A673 (cell line): Measurements from ENCODE around the gene ARHGAP22. TPM values are rescaled to one million over a fixed set of nuclear protein-coding genes. Genes with fewer than 3 reads are reported as not detected.

ENCODE experiments used
- BruUV-seq: library from RNA; stranded (reverse); fragments of 400-500 nt; replicated peaks from 2 replicates; lab custom pipeline; 2021; lab: Mats Ljungman, UMichigan
- CTCF ChIA-PET: fragments of 300-600 bp; sonication (Branson Sonifier 250); formaldehyde crosslinking; loops from one replicate; lab custom pipeline; 2022; ENCODE audit warnings: antibody characterized with exemption; lab: Charles Lee
- POLR2A ChIA-PET: fragments of 300-600 bp; sonication (Branson Sonifier 250); formaldehyde crosslinking; loops from one replicate; lab custom pipeline; 2022; ENCODE audit warnings: antibody characterized with exemption; ENCODE audit not compliant: low non-redundant PET; lab: Charles Lee
- DNase-seq: peaks from one replicate; pipeline ENCODE4 v3.0.0-alpha.2; 2015; ENCODE audit warnings: low spot score
- H3K27ac ChIP-seq: fragments of 200-600 bp; sonication (generic); 2 replicates; pipeline ENCODE4 v1.5.1; 2016; ENCODE audit warnings: mixed run types, low read depth, mild to moderate bottlenecking, mixed read lengths, antibody characterized with exemption, low read length; ENCODE audit not compliant: poor library complexity, severe bottlenecking
- H3K27me3 ChIP-seq: fragments of 200-600 bp; sonication (generic); replicated peaks from 2 replicates; pipeline ENCODE4 v1.6.1; 2017; ENCODE audit warnings: mixed run types, low read depth, mild to moderate bottlenecking, mixed read lengths, antibody characterized with exemption, low read length; ENCODE audit not compliant: insufficient read depth, poor library complexity
- H3K36me3 ChIP-seq: fragments of 200-600 bp; sonication (generic); 2 replicates; pipeline ENCODE4 v1.6.1; 2016; ENCODE audit warnings: mixed run types, mild to moderate bottlenecking, mixed read lengths, antibody characterized with exemption, low read length; ENCODE audit not compliant: insufficient read depth, poor library complexity, severe bottlenecking
- H3K4me1 ChIP-seq: fragments of 200-600 bp; sonication (generic); 2 replicates; pipeline ENCODE4 v1.6.1; 2017; ENCODE audit warnings: mixed run types, mild to moderate bottlenecking, mixed read lengths, antibody characterized with exemption, low read length; ENCODE audit not compliant: insufficient read depth, poor library complexity, severe bottlenecking
- H3K4me3 ChIP-seq: fragments of 200-600 bp; sonication (generic); 2 replicates; pipeline ENCODE4 v1.5.1; 2016; ENCODE audit warnings: low read depth, mixed run types, mild to moderate bottlenecking, mixed read lengths, low read length; ENCODE audit not compliant: poor library complexity, severe bottlenecking
- H3K9me3 ChIP-seq: fragments of 200-600 bp; sonication (generic); 2 replicates; pipeline ENCODE4 v1.6.1; 2016; ENCODE audit warnings: mixed run types, low read depth, mild to moderate bottlenecking, mixed read lengths, antibody characterized with exemption, low read length; ENCODE audit not compliant: poor library complexity, severe bottlenecking
- CTCF ChIP-seq: fragments of 300-800, 200-600 bp; sonication (generic); conservative IDR thresholded peaks from 2 replicates; pipeline ENCODE4 v1.5.1; 2017; ENCODE audit warnings: low read depth, mild to moderate bottlenecking, antibody characterized with exemption, low read length, moderate library complexity, mixed read lengths
- EZH2 ChIP-seq: fragments of 200-600 bp; sonication (generic); IDR thresholded peaks from 2 replicates; pipeline ENCODE4 v1.6.1; 2017; ENCODE audit warnings: borderline replicate concordance, low read depth, mild to moderate bottlenecking, mixed read lengths, antibody characterized with exemption, low read length; ENCODE audit not compliant: poor library complexity, severe bottlenecking
- intact Hi-C: fragments of 100-400 bp; cut with micrococcal nuclease; formaldehyde crosslinking; loops from one replicate; pipeline ENCODE4 v1.10.0; 2022; ENCODE audit not compliant: unreplicated experiment
- total RNA-seq: library from RNA; stranded (reverse); gene quantifications from 2 replicates; pipeline ENCODE4 v1.2.3, GENCODE V29; 2021

ARHGAP22 gene
- total RNA-seq, 1 experiment from 2014 or later, result 0.47 TPM

- ChIA-PET POLR2A (no interaction called here), CTCF (no interaction called here)
- Histone ChIP-seq H3K9me3 (no peaks in the 10 kb centered on the region), H3K27me3 (no peaks in the 10 kb centered on the region), H3K4me1 (no peaks in the 10 kb centered on the region), H3K4me3 (no peak overlapping the region), H3K36me3 (no peaks in the 10 kb centered on the region), H3K27ac (no peak overlapping the region)
- no TSS peak for BruUV-seq
- no peak for DNase-seq
- TF ChIP-seq EZH2 (no peak), CTCF (no peak)
- intact Hi-C loops, result no loop called here
Measured at GRCh38 chr10:48451969-48452878, 152.6 kb downstream of the ARHGAP22 start.

GRCh38 chr10:48450741-48451466 lies 154.0 kb downstream of the ARHGAP22 start:
- DNase-seq, result no peak
- Histone ChIP-seq H3K9me3 (no peaks in the 10 kb centered on the region), H3K27me3 (no peaks in the 10 kb centered on the region), H3K4me3 (no peak overlapping the region), H3K27ac (no peak overlapping the region), H3K4me1 (no peaks in the 10 kb centered on the region), H3K36me3 (no peaks in the 10 kb centered on the region)
- POLR2A ChIA-PET, result no interaction called here
- BruUV-seq, result no TSS peak
- TF ChIP-seq EZH2 (no peak), CTCF (no peak)
- CTCF ChIA-PET, result no interaction called here
- intact Hi-C loops, result no loop called here

- no peak for DNase-seq
Measured at GRCh38 chr10:48450233-48450740, 154.6 kb downstream of the ARHGAP22 start.

More at GRCh38 chr10:48450233-48450740, 154.6 kb downstream of the ARHGAP22 start:
- H3K36me3 ChIP-seq, result no peaks in the 10 kb centered on the region
- no peaks in the 10 kb centered on the region for H3K27me3 ChIP-seq
- no TSS peak for BruUV-seq
- TF ChIP-seq CTCF (no peak), EZH2 (no peak)
- no peak overlapping the region for H3K27ac ChIP-seq
- no peak overlapping the region for H3K4me3 ChIP-seq
- no peaks in the 10 kb centered on the region for H3K9me3 ChIP-seq
- ChIA-PET POLR2A (no interaction called here), CTCF (no interaction called here)
- peaks cover 4% of the 10 kb centered on the region for H3K4me1 ChIP-seq
- intact Hi-C loops, result no loop called here
